ENCODE measurements around the gene GALP.
"Not testable (repeated sequence)": the region's sequence is repeated elsewhere in the genome, so short reads cannot be mapped to it uniquely, and the experiment has no call there.

GRCh38 chr19:56197646-56198045, 21.8 kb downstream of the GALP start, which contains the start of gene ZSCAN5B:
- not testable (repeated sequence) for TF ChIP-seq CTCF (IDR thresholded peaks at IDR 0.05; ENCODE audit: insufficient read depth, low read depth, low read length); EZH2 (IDR thresholded peaks at IDR 0.05; ENCODE audit: insufficient read depth, low read length)
